ENCODE measurements around the gene MBD3. TPM values are rescaled to one million over a fixed set of nuclear protein-coding genes. Genes with fewer than 3 reads are reported as not detected.
"Not testable (repeated sequence)": the region's sequence is repeated elsewhere in the genome, so short reads cannot be mapped to it uniquely, and the experiment has no call there.

MBD3 gene
- total RNA-seq, 1 donor from 2014 or later = 106 TPM

GRCh38 chr19:1533510-1534150 is 59.0 kb downstream of the MBD3 start:
- H3K27me3 Mint-ChIP-seq (ENCODE audit: unreplicated experiment) = peaks cover 4% of the 10 kb centered on the region
- H3K27ac Mint-ChIP-seq (ENCODE audit: unreplicated experiment) = no peak overlapping the region
- H3K4me3 Mint-ChIP-seq (ENCODE audit: unreplicated experiment) = no peak overlapping the region
- H3K9me3 Mint-ChIP-seq (ENCODE audit: unreplicated experiment) = peaks cover 6% of the 10 kb centered on the region
- TF ChIP-seq CTCF (IDR thresholded peaks at IDR 0.05; ENCODE audit: partially characterized antibody, unreplicated experiment) = no peak
- no peak for DNase-seq
- H3K4me1 Mint-ChIP-seq (ENCODE audit: low read depth, unreplicated experiment) = no peaks in the 10 kb centered on the region
- H3K36me3 Mint-ChIP-seq (ENCODE audit: unreplicated experiment) = no peaks in the 10 kb centered on the region

GRCh38 chr19:1532003-1532402 is 60.7 kb downstream of the MBD3 start:
- no peak for DNase-seq
- peaks cover 7% of the 10 kb centered on the region for H3K27me3 Mint-ChIP-seq (ENCODE audit: unreplicated experiment)
- no peak overlapping the region for H3K27ac Mint-ChIP-seq (ENCODE audit: unreplicated experiment)
- TF ChIP-seq CTCF (IDR thresholded peaks at IDR 0.05; ENCODE audit: partially characterized antibody, unreplicated experiment) = no peak
- H3K4me3 Mint-ChIP-seq (ENCODE audit: unreplicated experiment) = no peak overlapping the region
- peaks cover 8% of the 10 kb centered on the region for H3K9me3 Mint-ChIP-seq (ENCODE audit: unreplicated experiment)
- no peaks in the 10 kb centered on the region for H3K36me3 Mint-ChIP-seq (ENCODE audit: unreplicated experiment)
- H3K4me1 Mint-ChIP-seq (ENCODE audit: low read depth, unreplicated experiment) = no peaks in the 10 kb centered on the region

GRCh38 chr19:1531587-1531986 is 61.1 kb downstream of the MBD3 start:
- Mint-ChIP-seq H3K27ac (ENCODE audit: unreplicated experiment) (no peak overlapping the region), H3K4me3 (ENCODE audit: unreplicated experiment) (no peak overlapping the region), H3K36me3 (ENCODE audit: unreplicated experiment) (no peaks in the 10 kb centered on the region), H3K9me3 (ENCODE audit: unreplicated experiment) (peaks cover 8% of the 10 kb centered on the region), H3K27me3 (ENCODE audit: unreplicated experiment) (peaks cover 9% of the 10 kb centered on the region), H3K4me1 (ENCODE audit: low read depth, unreplicated experiment) (no peaks in the 10 kb centered on the region)
- no peak for DNase-seq
- no peak for TF ChIP-seq CTCF (IDR thresholded peaks at IDR 0.05; ENCODE audit: partially characterized antibody, unreplicated experiment)

GRCh38 chr19:1530856-1531255 is 61.8 kb downstream of the MBD3 start:
- not testable (repeated sequence) for H3K4me3 Mint-ChIP-seq (ENCODE audit: unreplicated experiment)

GRCh38 chr19:1529430-1529816 is 63.2 kb downstream of the MBD3 start:
- peaks cover 19% of the 10 kb centered on the region for H3K27me3 Mint-ChIP-seq (ENCODE audit: unreplicated experiment)
- peaks cover 5% of the 10 kb centered on the region for H3K36me3 Mint-ChIP-seq (ENCODE audit: unreplicated experiment)
- H3K4me1 Mint-ChIP-seq (ENCODE audit: low read depth, unreplicated experiment) = peaks cover 1% of the 10 kb centered on the region
- H3K9me3 Mint-ChIP-seq (ENCODE audit: unreplicated experiment) = peaks cover 15% of the 10 kb centered on the region
- no peak for TF ChIP-seq CTCF (IDR thresholded peaks at IDR 0.05; ENCODE audit: partially characterized antibody, unreplicated experiment)
- no peak overlapping the region for H3K27ac Mint-ChIP-seq (ENCODE audit: unreplicated experiment)
- no peak for DNase-seq
- H3K4me3 Mint-ChIP-seq (ENCODE audit: unreplicated experiment) = no peak overlapping the region

More at GRCh38 chr19:1530856-1531255, 61.8 kb downstream of the MBD3 start:
- not testable (repeated sequence) for DNase-seq; H3K27ac Mint-ChIP-seq (ENCODE audit: unreplicated experiment); H3K36me3 Mint-ChIP-seq (ENCODE audit: unreplicated experiment); H3K4me1 Mint-ChIP-seq (ENCODE audit: low read depth, unreplicated experiment)
- Mint-ChIP-seq H3K27me3 (ENCODE audit: unreplicated experiment) (peaks cover 11% of the 10 kb centered on the region), H3K9me3 (ENCODE audit: unreplicated experiment) (peaks cover 10% of the 10 kb centered on the region)

Measured in glutamatergic neuron (in vitro differentiated cells).